Kidney epithelial cell (primary cell): ENCODE measurements around the gene AVPR2. TPM values are rescaled to one million over a fixed set of nuclear protein-coding genes. Genes with fewer than 3 reads are reported as not detected.

ENCODE experiments used
- DNase-seq: peaks from one replicate; pipeline ENCODE4 v3.0.0-alpha.2; 2010; ENCODE audit warnings: low read depth
- H3K27me3 ChIP-seq: 2 replicates; pipeline ENCODE4 v1.6.0; 2011; ENCODE audit warnings: low read length; ENCODE audit not compliant: control insufficient read depth, insufficient read depth
- H3K36me3 ChIP-seq: 2 replicates; pipeline ENCODE4 v1.5.1; 2011; ENCODE audit warnings: low read length; ENCODE audit not compliant: control insufficient read depth, insufficient read depth
- H3K4me3 ChIP-seq: 2 replicates; pipeline ENCODE4 v1.5.1; 2011; ENCODE audit warnings: low read depth, mild to moderate bottlenecking, control low read depth, low read length
- CTCF ChIP-seq: IDR thresholded peaks from 2 replicates; pipeline ENCODE4 v1.5.1; 2011; ENCODE audit warnings: mild to moderate bottlenecking, moderate library complexity, low read length, control low read depth, inconsistent platforms; ENCODE audit not compliant: insufficient read depth, poor library complexity, severe bottlenecking
- total RNA-seq: library from RNA; depleted of rRNA; stranded (reverse); fragments of >200 nt; gene quantifications from 2 replicates; pipeline ENCODE4 v1.2.3, GENCODE V29; 2015

AVPR2 gene
- total RNA-seq, 1 donor from 2014 or later = 0.08 TPM

- peak within 1 kb of the TSS; percentile 20 for H3K4me3 ChIP-seq
- DNase-seq = no peak
- no peaks in the 10 kb centered on the region for H3K27me3 ChIP-seq
- no peak for TF ChIP-seq CTCF
- H3K36me3 ChIP-seq = no peaks in the 10 kb centered on the region
Observed at GRCh38 chrX:153944140-153944799, 39.8 kb downstream of the AVPR2 start, which contains the start of gene RENBP. TSS of gene RENBP (minus strand) at chrX:153944643. CDS start at chrX:153944610, 33 bp downstream.

- H3K4me3 ChIP-seq = no peak overlapping the region
- TF ChIP-seq CTCF = no peak
- DNase-seq = no peak
- H3K27me3 ChIP-seq = no peaks in the 10 kb centered on the region
- H3K36me3 ChIP-seq = no peaks in the 10 kb centered on the region
Observed at GRCh38 chrX:153944800-153945150, 40.3 kb downstream of the AVPR2 start.

GRCh38 chrX:153945956-153946943 is 41.8 kb downstream of the AVPR2 start:
- H3K4me3 ChIP-seq = no peak overlapping the region
- no peak for TF ChIP-seq CTCF

GRCh38 chrX:153947009-153947769 is 42.7 kb downstream of the AVPR2 start:
- Histone ChIP-seq H3K36me3 (peaks cover 4% of the 10 kb centered on the region), H3K4me3 (no peak overlapping the region), H3K27me3 (no peaks in the 10 kb centered on the region)
- DNase-seq = no peak
- peak; percentile 95 for TF ChIP-seq CTCF

More at GRCh38 chrX:153945956-153946943, 41.8 kb downstream of the AVPR2 start:
- H3K27me3 ChIP-seq = no peaks in the 10 kb centered on the region
- H3K36me3 ChIP-seq = peaks cover 3% of the 10 kb centered on the region
- DNase-seq = no peak

GRCh38 chrX:153948002-153948466 is 43.6 kb downstream of the AVPR2 start:
- DNase-seq = no peak
- peaks cover 5% of the 10 kb centered on the region for H3K36me3 ChIP-seq
- H3K27me3 ChIP-seq = no peaks in the 10 kb centered on the region
- H3K4me3 ChIP-seq = no peak overlapping the region
- TF ChIP-seq CTCF = no peak
